ENCODE measurements around the gene MATN4. TPM values are rescaled to one million over a fixed set of nuclear protein-coding genes. Genes with fewer than 3 reads are reported as not detected.

MATN4 gene
- total RNA-seq, 4 donors from 2014 or later, result not detected

- peaks cover 26% of the 10 kb centered on the region for H3K27me3 ChIP-seq
- H3K36me3 ChIP-seq, result no peaks in the 10 kb centered on the region
- in situ Hi-C loops (cut with MboI; ENCODE audit: low pct_ligation_motif_present in 1 of 4, low pct_unique_long_range_greater_than_20kb in 1 of 4, low sequenced_read_pairs in 3 of 4) (no loop called here), intact Hi-C loops (cut with DNase I; ENCODE audit: low total_unique reads) (no loop called here)
- TF ChIP-seq EP300 (IDR thresholded peaks at IDR 0.05; ENCODE audit: low read depth), result no peak
- no peak for TF ChIP-seq POLR2A (IDR thresholded peaks at IDR 0.05)
- TF ChIP-seq POLR2AphosphoS5 (IDR thresholded peaks at IDR 0.05), result no peak
- no peak for TF ChIP-seq CTCF (IDR thresholded peaks at IDR 0.05)
- WGBS, 2 donors (ENCODE audit: low coverage in 1 of 2), result 77 to 80% methylated on average over 1 to 4 of the region's 4 CpGs
- H3K4me1 ChIP-seq, result no peaks in the 10 kb centered on the region
- H3K9me3 ChIP-seq, result no peaks in the 10 kb centered on the region
- DNase-seq, result no peak
- no peak overlapping the region for H3K4me3 ChIP-seq
- H3K27ac ChIP-seq, result no peak overlapping the region
Measured at GRCh38 chr20:45269754-45270270, 38.3 kb downstream of the MATN4 start.

GRCh38 chr20:45269056-45269455, 39.0 kb downstream of the MATN4 start:
- Histone ChIP-seq H3K36me3 (no peaks in the 10 kb centered on the region), H3K4me3 (no peak overlapping the region), H3K4me1 (no peaks in the 10 kb centered on the region), H3K27ac (no peak overlapping the region), H3K27me3 (peaks cover 21% of the 10 kb centered on the region), H3K9me3 (no peaks in the 10 kb centered on the region)
- no peak for DNase-seq
- WGBS, 2 donors (ENCODE audit: low coverage in 1 of 2), result 74% methylated on average over 3 of the region's 3 CpGs; no CpG with 5 or more reads in 1 of the 2 donors
- intact Hi-C loops (cut with DNase I; ENCODE audit: low total_unique reads), result no loop called here
- in situ Hi-C loops (cut with MboI; ENCODE audit: low pct_ligation_motif_present in 1 of 4, low pct_unique_long_range_greater_than_20kb in 1 of 4, low sequenced_read_pairs in 3 of 4), result no loop called here
- no peak for TF ChIP-seq EP300 (IDR thresholded peaks at IDR 0.05; ENCODE audit: low read depth)
- TF ChIP-seq CTCF (IDR thresholded peaks at IDR 0.05), result no peak
- no peak for TF ChIP-seq POLR2AphosphoS5 (IDR thresholded peaks at IDR 0.05)
- TF ChIP-seq POLR2A (IDR thresholded peaks at IDR 0.05), result no peak

DNA sequence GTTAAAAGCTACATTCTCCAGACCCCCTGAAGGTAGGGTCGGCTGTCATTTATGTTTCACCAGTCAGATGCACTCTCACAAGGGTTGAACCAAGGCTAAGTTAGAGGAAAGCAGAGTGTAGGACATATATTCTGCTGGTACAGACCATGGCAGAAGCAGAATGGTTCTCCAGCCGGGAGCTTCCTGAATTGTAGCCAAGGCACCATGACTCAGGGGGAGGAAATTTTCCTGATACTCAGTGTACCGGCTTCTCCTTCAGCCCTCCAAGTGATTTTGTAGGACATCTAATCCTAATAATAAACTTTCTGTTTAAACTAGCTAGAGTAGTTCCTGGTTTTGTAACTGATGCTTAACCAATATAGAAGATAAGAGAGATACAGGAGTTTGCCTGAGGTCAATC, 39.6 kb downstream of the MATN4 start:
- no peak for DNase-seq
- WGBS, 2 donors (ENCODE audit: low coverage in 1 of 2), result 74 to 76% methylated on average over 3 of the region's 3 CpGs
- Histone ChIP-seq H3K9me3 (no peaks in the 10 kb centered on the region), H3K36me3 (no peaks in the 10 kb centered on the region), H3K27ac (no peak overlapping the region), H3K4me1 (no peaks in the 10 kb centered on the region), H3K4me3 (no peak overlapping the region), H3K27me3 (peaks cover 19% of the 10 kb centered on the region)
- intact Hi-C loops (cut with DNase I; ENCODE audit: low total_unique reads), result no loop called here
- TF ChIP-seq POLR2A (IDR thresholded peaks at IDR 0.05), result no peak
- TF ChIP-seq EP300 (IDR thresholded peaks at IDR 0.05; ENCODE audit: low read depth), result no peak
- no peak for TF ChIP-seq CTCF (IDR thresholded peaks at IDR 0.05)
- in situ Hi-C loops (cut with MboI; ENCODE audit: low pct_ligation_motif_present in 1 of 4, low pct_unique_long_range_greater_than_20kb in 1 of 4, low sequenced_read_pairs in 3 of 4), result no loop called here

DNA sequence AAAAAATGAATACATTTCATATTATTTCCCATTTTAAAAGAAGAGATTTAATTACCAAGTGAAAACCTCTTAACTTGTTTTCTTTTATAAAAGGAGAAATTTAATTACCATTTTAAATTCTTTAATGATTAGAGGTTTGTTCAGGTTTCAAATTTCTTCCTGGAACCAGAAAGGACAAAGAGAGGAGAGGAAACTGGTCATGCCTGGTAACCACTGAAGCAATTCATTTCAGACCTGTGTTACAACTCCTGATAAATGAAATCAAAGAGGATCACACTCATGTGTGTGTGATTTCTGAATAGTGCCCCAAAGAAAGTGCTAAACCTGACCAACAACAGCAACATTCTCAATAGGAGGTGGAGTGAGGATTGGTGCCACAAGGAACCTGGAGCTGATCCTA, 41.1 kb downstream of the MATN4 start:
- H3K27ac ChIP-seq, result no peak overlapping the region
- in situ Hi-C loops (cut with MboI; ENCODE audit: low pct_ligation_motif_present in 1 of 4, low pct_unique_long_range_greater_than_20kb in 1 of 4, low sequenced_read_pairs in 3 of 4), result no loop called here
- TF ChIP-seq POLR2A (IDR thresholded peaks at IDR 0.05) (no peak), CTCF (IDR thresholded peaks at IDR 0.05) (no peak), POLR2AphosphoS5 (IDR thresholded peaks at IDR 0.05) (no peak), EP300 (IDR thresholded peaks at IDR 0.05; ENCODE audit: low read depth) (no peak)

More for the DNA sequence above, 41.1 kb downstream of the MATN4 start:
- no peak for DNase-seq
- intact Hi-C loops (cut with DNase I; ENCODE audit: low total_unique reads), result no loop called here
- no peak overlapping the region for H3K4me3 ChIP-seq
- peaks cover 17% of the 10 kb centered on the region for H3K27me3 ChIP-seq
- H3K9me3 ChIP-seq, result no peaks in the 10 kb centered on the region
- no peaks in the 10 kb centered on the region for H3K36me3 ChIP-seq
- H3K4me1 ChIP-seq, result no peaks in the 10 kb centered on the region

Data from transverse colon (tissue), 4 donors.